CD14-positive monocyte (primary cell): ENCODE measurements around the gene CYLD. TPM values are rescaled to one million over a fixed set of nuclear protein-coding genes. Genes with fewer than 3 reads are reported as not detected.

Experiments used
- DNase-seq, 3 donors: peaks; one replicate each; pipeline ENCODE4 v3.0.0-alpha.2; 2011 to 2022
- H2AFZ ChIP-seq: 2 replicates; pipeline ENCODE4 v1.6.0; 2012; ENCODE audit warnings: mild to moderate bottlenecking, low read depth, low read length, inconsistent platforms; ENCODE audit not compliant: insufficient read depth, poor library complexity, severe bottlenecking
- H3K27ac ChIP-seq, 2 donors: 1 replicate in 1 of 2; 2 replicates in 1 of 2; pipeline ENCODE4 v1.5.1; 2012 to 2013; ENCODE audit warnings: low read length in 2 of 2, control low read depth in 1 of 2, inconsistent platforms in 1 of 2, low read depth in 1 of 2, mild to moderate bottlenecking in 1 of 2
- H3K27me3 ChIP-seq, 2 donors: one replicate each; pipeline versions ENCODE4 v1.6.0 to v1.6.1; 2011 to 2013; ENCODE audit warnings: low read length in 2 of 2; ENCODE audit not compliant: control insufficient read depth in 2 of 2, insufficient read depth in 2 of 2
- H3K36me3 ChIP-seq, 2 donors: replicated peaks in 1 of 2; 1 replicate in 1 of 2; 2 replicates in 1 of 2; pipeline versions ENCODE4 v1.5.1 to v1.6.1; 2012 to 2013; ENCODE audit warnings: low read length in 2 of 2, control low read depth in 1 of 2, inconsistent platforms in 1 of 2, mild to moderate bottlenecking in 1 of 2; ENCODE audit not compliant: insufficient read depth in 2 of 2, control insufficient read depth in 1 of 2
- H3K4me1 ChIP-seq, 2 donors: 1 replicate in 1 of 2; 2 replicates in 1 of 2; pipeline versions ENCODE4 v1.5.1 to v1.6.1; 2012 to 2013; ENCODE audit warnings: low read length in 2 of 2, control low read depth in 1 of 2, inconsistent platforms in 1 of 2, mild to moderate bottlenecking in 1 of 2, moderate library complexity in 1 of 2; ENCODE audit not compliant: insufficient read depth in 2 of 2, control insufficient read depth in 1 of 2
- H3K4me2 ChIP-seq: replicated peaks from 2 replicates; pipeline ENCODE3; 2012; ENCODE audit warnings: low read length, moderate library complexity, mild to moderate bottlenecking; ENCODE audit not compliant: poor library complexity, severe bottlenecking; ENCODE audit errors: extremely low read depth
- H3K4me3 ChIP-seq, 3 experiments: fragments of 200-600 bp in 1 of 3; sonication (generic) in 1 of 3; replicated peaks in 1 of 3; 1 replicate in 2 of 3; 2 replicates in 1 of 3; pipeline ENCODE4 v1.5.1; 2011 to 2013; ENCODE audit warnings: low read length in 3 of 3, mild to moderate bottlenecking in 3 of 3, control low read depth in 2 of 3, low read depth in 2 of 3, inconsistent platforms in 1 of 3, moderate library complexity in 1 of 3
- H3K79me2 ChIP-seq: 2 replicates; pipeline ENCODE4 v1.6.0; 2012; ENCODE audit warnings: mild to moderate bottlenecking, control low read depth, inconsistent platforms, low read length, moderate library complexity; ENCODE audit not compliant: insufficient read depth
- H3K9ac ChIP-seq: 2 replicates; pipeline ENCODE4 v1.6.0; 2017; ENCODE audit warnings: low read length, mild to moderate bottlenecking; ENCODE audit not compliant: insufficient read depth, poor library complexity, severe bottlenecking
- H3K9me3 ChIP-seq, 2 donors: replicated peaks in 1 of 2; 1 replicate in 1 of 2; 2 replicates in 1 of 2; pipeline versions ENCODE4 v1.5.1 to v1.6.1; 2012 to 2013; ENCODE audit warnings: low read length in 2 of 2, control low read depth in 1 of 2; ENCODE audit not compliant: control insufficient read depth in 1 of 2, insufficient read depth in 1 of 2
- H4K20me1 ChIP-seq: 2 replicates; pipeline ENCODE4 v1.6.0; 2012; ENCODE audit warnings: mild to moderate bottlenecking, low read length, control low read depth, moderate library complexity; ENCODE audit not compliant: insufficient read depth
- H3K27ac Mint-ChIP-seq, 7 donors: one replicate each; pipeline ENCODE4 v1.8.0; 2020; ENCODE audit warnings: mild to moderate bottlenecking in 7 of 7, mixed read lengths in 7 of 7, moderate library complexity in 6 of 7, inconsistent platforms in 2 of 7
- H3K27me3 Mint-ChIP-seq, 3 donors: one replicate each; pipeline ENCODE4 v1.8.0; 2021 to 2022; ENCODE audit warnings: low read depth in 3 of 3, mild to moderate bottlenecking in 3 of 3, mixed read lengths in 3 of 3, moderate library complexity in 3 of 3, inconsistent platforms in 1 of 3
- H3K36me3 Mint-ChIP-seq, 2 donors: one replicate each; pipeline ENCODE4 v1.8.0; 2020; ENCODE audit warnings: mixed read lengths in 2 of 2, inconsistent platforms in 1 of 2, mild to moderate bottlenecking in 1 of 2
- H3K4me1 Mint-ChIP-seq: one replicate; pipeline ENCODE4 v1.8.0; 2020; ENCODE audit warnings: mild to moderate bottlenecking, mixed read lengths
- H3K4me3 Mint-ChIP-seq, 2 donors: one replicate each; pipeline ENCODE4 v1.8.0; 2020; ENCODE audit warnings: mild to moderate bottlenecking in 2 of 2, mixed read lengths in 2 of 2, moderate library complexity in 1 of 2
- H3K9me3 Mint-ChIP-seq, 7 donors: one replicate each; pipeline ENCODE4 v1.8.0; 2020 to 2022; ENCODE audit warnings: mixed read lengths in 7 of 7, mild to moderate bottlenecking in 6 of 7, moderate library complexity in 6 of 7, inconsistent platforms in 2 of 7
- WGBS: methylation state at CpG from one replicate; pipeline ENCODE4 v1.1.5; 2013; ENCODE audit warnings: missing lambda C conversion rate; ENCODE audit not compliant: insufficient coverage; 5-methylcytosine and 5-hydroxymethylcytosine counted together
- intact Hi-C, 2 donors: fragments of 100-400 bp; cut with micrococcal nuclease; formaldehyde crosslinking; loops; one replicate each; pipeline versions ENCODE4 v1.15.0 to v1.15.1; 2023
- polyA plus RNA-seq, 3 donors: library from polyadenylated mRNA; depleted of rRNA in 1 of 3; unstranded in 2 of 3; stranded (reverse) in 1 of 3; fragments of 300-500 nt in 2 of 3; fragments of >200 nt in 1 of 3; fragmentation: Illumina TruSeq in 2 of 3; gene quantifications; 1 replicate in 2 of 3; 2 replicates in 1 of 3; pipeline ENCODE4 v1.2.3, GENCODE V29; 2012 to 2021
- TF ChIP-seq, protein P1 (sequence below): fragments of 200-600 bp; IDR thresholded peaks from one replicate; pipeline ENCODE4 v1.8.0; 2022; ENCODE audit warnings: antibody characterized with exemption, mild to moderate bottlenecking

CYLD gene
- polyA plus RNA-seq, 3 donors: 32.1 to 57.9 (median 35.9) TPM

DNA sequence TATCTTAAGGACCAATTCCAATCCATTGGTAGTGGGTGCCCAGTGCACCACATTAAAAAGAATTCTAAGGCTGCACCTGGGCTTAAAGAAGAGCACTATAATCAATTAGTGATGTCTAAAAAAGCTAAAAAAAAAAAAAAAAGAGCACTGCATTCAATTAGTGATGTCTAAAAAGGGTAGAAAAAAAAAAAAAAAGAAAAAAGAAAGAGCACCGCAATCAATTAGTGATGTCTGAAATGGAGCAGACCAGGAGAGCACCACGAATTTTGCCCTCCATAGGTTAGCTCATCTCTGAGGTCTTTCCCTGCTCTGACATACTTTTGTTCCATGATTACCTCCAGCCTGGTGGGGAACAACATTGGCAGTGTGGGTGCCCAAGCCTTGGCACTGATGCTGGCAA lies 18.9 kb upstream of the CYLD start:
- H3K27me3 ChIP-seq: no peaks in the 10 kb centered on the region
- no peak for DNase-seq
- no CpG with 5 or more reads among the region's 2 CpGs for WGBS
- H3K79me2 ChIP-seq: peaks cover 57% of the 10 kb centered on the region
- intact Hi-C loops: no loop called here
- H2AFZ ChIP-seq: no peak overlapping the region
- H3K9ac ChIP-seq: no peak overlapping the region
- Mint-ChIP-seq H3K27me3 (no peaks in the 10 kb centered on the region), H3K9me3 (peaks cover 0 to 15% (median 12%) of the 10 kb centered on the region in 7 donors), H3K4me3 (no peak overlapping the region), H3K4me1 (peaks cover 17% of the 10 kb centered on the region), H3K36me3 (peaks cover 87 to 98% of the 10 kb centered on the region in 2 donors), H3K27ac (peak overlapping the region in 4 of 7 donors; percentile 10 to 86 (median 38))
- H3K4me1 ChIP-seq: peaks cover 0 to 11% of the 10 kb centered on the region in 2 donors
- TF ChIP-seq, protein P1, sequence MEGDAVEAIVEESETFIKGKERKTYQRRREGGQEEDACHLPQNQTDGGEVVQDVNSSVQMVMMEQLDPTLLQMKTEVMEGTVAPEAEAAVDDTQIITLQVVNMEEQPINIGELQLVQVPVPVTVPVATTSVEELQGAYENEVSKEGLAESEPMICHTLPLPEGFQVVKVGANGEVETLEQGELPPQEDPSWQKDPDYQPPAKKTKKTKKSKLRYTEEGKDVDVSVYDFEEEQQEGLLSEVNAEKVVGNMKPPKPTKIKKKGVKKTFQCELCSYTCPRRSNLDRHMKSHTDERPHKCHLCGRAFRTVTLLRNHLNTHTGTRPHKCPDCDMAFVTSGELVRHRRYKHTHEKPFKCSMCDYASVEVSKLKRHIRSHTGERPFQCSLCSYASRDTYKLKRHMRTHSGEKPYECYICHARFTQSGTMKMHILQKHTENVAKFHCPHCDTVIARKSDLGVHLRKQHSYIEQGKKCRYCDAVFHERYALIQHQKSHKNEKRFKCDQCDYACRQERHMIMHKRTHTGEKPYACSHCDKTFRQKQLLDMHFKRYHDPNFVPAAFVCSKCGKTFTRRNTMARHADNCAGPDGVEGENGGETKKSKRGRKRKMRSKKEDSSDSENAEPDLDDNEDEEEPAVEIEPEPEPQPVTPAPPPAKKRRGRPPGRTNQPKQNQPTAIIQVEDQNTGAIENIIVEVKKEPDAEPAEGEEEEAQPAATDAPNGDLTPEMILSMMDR: no peak
- peaks cover 4 to 6% of the 10 kb centered on the region in 2 donors for H3K9me3 ChIP-seq
- peaks cover 99% of the 10 kb centered on the region for H4K20me1 ChIP-seq
- H3K4me2 ChIP-seq: no peak overlapping the region
- peak overlapping the region in 1 of 2 donors; percentile 54 for H3K27ac ChIP-seq
- no peak overlapping the region for H3K4me3 ChIP-seq
- peaks cover 91 to 99% of the 10 kb centered on the region in 2 donors for H3K36me3 ChIP-seq

DNA sequence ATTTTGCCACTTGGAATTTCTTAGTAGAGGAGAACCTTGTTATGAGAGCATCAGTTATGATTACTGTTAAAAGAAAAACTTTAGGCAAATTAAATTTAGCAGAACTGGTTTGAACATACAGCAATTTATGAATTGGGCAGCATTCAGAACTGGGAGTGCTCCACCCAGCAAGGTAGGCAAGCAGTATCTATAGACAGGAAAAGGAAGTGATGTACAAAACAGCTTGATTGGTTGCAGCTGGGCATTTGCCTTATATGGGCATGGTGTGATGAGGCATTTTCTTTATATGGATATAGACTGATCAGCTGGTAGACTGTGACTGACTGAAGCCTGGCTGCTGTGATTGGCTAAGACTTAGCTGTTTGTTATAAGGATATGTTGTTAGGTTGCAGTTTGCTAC lies 17.6 kb upstream of the CYLD start:
- Mint-ChIP-seq H3K4me1 (peaks cover 7% of the 10 kb centered on the region), H3K36me3 (peaks cover 90 to 99% of the 10 kb centered on the region in 2 donors), H3K27me3 (no peaks in the 10 kb centered on the region), H3K9me3 (peaks cover 0 to 14% (median 12%) of the 10 kb centered on the region in 7 donors), H3K4me3 (no peak overlapping the region), H3K27ac (peak overlapping the region in 3 of 7 donors; percentile 34 to 60 (median 34))
- no peak overlapping the region for H3K4me3 ChIP-seq
- no peak overlapping the region for H2AFZ ChIP-seq
- no peaks in the 10 kb centered on the region for H3K4me1 ChIP-seq
- H3K27ac ChIP-seq: peak overlapping the region in 1 of 2 donors; percentile 65
- peaks cover 47% of the 10 kb centered on the region for H3K79me2 ChIP-seq
- no peak overlapping the region for H3K9ac ChIP-seq
- peaks cover 4 to 6% of the 10 kb centered on the region in 2 donors for H3K9me3 ChIP-seq
- peaks cover 95 to 99% of the 10 kb centered on the region in 2 donors for H3K36me3 ChIP-seq
- peak; percentile 28 to 54 (median 46) for DNase-seq
- H3K4me2 ChIP-seq: no peak overlapping the region
- H3K27me3 ChIP-seq: no peaks in the 10 kb centered on the region
- intact Hi-C loops: no loop called here
- peaks cover 98% of the 10 kb centered on the region for H4K20me1 ChIP-seq
- TF ChIP-seq, protein P1: no peak
